SU-DHL-6 (cell line): Measurements from ENCODE around the gene MYO7A.

ENCODE experiments used
- H2AFZ ChIP-seq: fragments of 200-600 bp; sonication (generic); 2 replicates; pipeline ENCODE4 v1.6.1; 2014; ENCODE audit warnings: low read depth, mild to moderate bottlenecking, moderate library complexity, mixed read lengths, antibody characterized with exemption, low read length; ENCODE audit not compliant: severe bottlenecking
- H3F3A ChIP-seq: fragments of 200-600 bp; shearing (Covaris generic); 2 replicates; pipeline ENCODE4 v1.6.0; 2016; ENCODE audit warnings: antibody characterized with exemption, mild to moderate bottlenecking; ENCODE audit not compliant: insufficient read depth
- H3K27ac ChIP-seq: fragments of 200-600 bp; sonication (generic); 2 replicates; pipeline ENCODE4 v1.5.1; 2016; ENCODE audit warnings: low read depth, mild to moderate bottlenecking, low read length, moderate library complexity, mixed read lengths
- H3K27me3 ChIP-seq: fragments of 200-600 bp; sonication (generic), shearing (Covaris generic); 2 replicates; pipeline ENCODE4 v1.6.0; 2014; ENCODE audit warnings: mild to moderate bottlenecking, low read length
- H3K36me3 ChIP-seq: fragments of 200-600 bp; sonication (generic); 2 replicates; pipeline ENCODE4 v1.6.1; 2014; ENCODE audit warnings: mild to moderate bottlenecking, low read length, mixed read lengths
- H3K4me2 ChIP-seq: fragments of 300-600, 200-600 bp; shearing (Covaris generic), sonication (generic); 2 replicates; pipeline ENCODE4 v1.6.0; 2014; ENCODE audit warnings: low read length, low read depth, mild to moderate bottlenecking; ENCODE audit not compliant: poor library complexity, severe bottlenecking
- H3K4me3 ChIP-seq: fragments of 200-600 bp; sonication (generic); 2 replicates; pipeline ENCODE4 v1.5.1; 2014; ENCODE audit warnings: antibody characterized with exemption, low read length, mild to moderate bottlenecking, mixed read lengths; ENCODE audit not compliant: insufficient read depth, poor library complexity, severe bottlenecking
- H3K79me2 ChIP-seq: fragments of 200-600 bp; sonication (generic); 2 replicates; pipeline ENCODE4 v1.6.1; 2014; ENCODE audit warnings: mild to moderate bottlenecking, low read length, moderate library complexity; ENCODE audit not compliant: insufficient read depth
- H3K9ac ChIP-seq: fragments of 200-600 bp; sonication (generic); 2 replicates; pipeline ENCODE4 v1.7.0; 2014; ENCODE audit warnings: mild to moderate bottlenecking, low read length
- H3K9me2 ChIP-seq: fragments of 200-600 bp; sonication (generic); replicated peaks from 2 replicates; pipeline ENCODE4 v1.6.1; 2014; ENCODE audit warnings: low read length; ENCODE audit not compliant: insufficient read depth
- H3K9me3 ChIP-seq: fragments of 200-600 bp; sonication (generic); 2 replicates; pipeline ENCODE4 v1.6.1; 2014; ENCODE audit warnings: low read length, mixed read lengths; ENCODE audit not compliant: insufficient read depth
- H4K20me1 ChIP-seq: fragments of 200-600 bp; sonication (generic); 2 replicates; pipeline ENCODE4 v1.6.1; 2014; ENCODE audit warnings: low read depth, mild to moderate bottlenecking, antibody characterized with exemption, low read length, moderate library complexity, mixed read lengths
- CTCF ChIP-seq: fragments of 200-600 bp; sonication (generic); IDR thresholded peaks from one replicate; pipeline ENCODE4 v1.5.1; 2017; ENCODE audit warnings: antibody characterized with exemption, mild to moderate bottlenecking, low read length, moderate library complexity; ENCODE audit not compliant: insufficient read depth, poor library complexity, severe bottlenecking
- EZH2phosphoT487 ChIP-seq: fragments of 200-600 bp; sonication (generic), shearing (Covaris generic); conservative IDR thresholded peaks from 2 replicates; pipeline ENCODE4 v1.6.1; 2018; ENCODE audit warnings: mild to moderate bottlenecking, antibody characterized with exemption, low read length, moderate library complexity, mixed read lengths

Gene MYO7A

DNA sequence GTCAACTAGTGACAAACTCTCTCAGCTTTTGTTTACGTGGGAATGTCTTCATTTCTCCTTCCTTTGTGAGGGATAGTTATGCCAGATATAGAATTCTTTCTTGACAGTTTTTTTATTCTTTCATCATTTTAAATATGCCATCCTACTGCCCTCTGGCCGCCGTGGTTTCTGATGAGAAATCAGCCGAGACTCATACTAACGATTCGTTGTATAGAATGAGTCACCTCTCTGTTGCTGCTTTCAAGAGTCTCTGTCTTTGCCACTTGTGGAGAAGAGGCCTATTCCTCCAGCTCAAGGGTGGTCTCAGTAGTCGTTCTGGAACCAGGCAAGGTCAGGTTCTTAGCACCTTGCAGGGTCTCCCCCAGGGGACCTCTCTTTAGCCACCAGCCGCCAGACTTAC, 8.0 kb downstream of the MYO7A start:
- Histone ChIP-seq H2AFZ (no peak overlapping the region), H3K36me3 (no peaks in the 10 kb centered on the region), H3K9me2 (no peaks in the 10 kb centered on the region), H3K4me3 (no peak overlapping the region), H3K27me3 (no peaks in the 10 kb centered on the region), H3K27ac (no peak overlapping the region), H3F3A (no peaks in the 10 kb centered on the region), H3K9me3 (no peaks in the 10 kb centered on the region), H3K79me2 (no peaks in the 10 kb centered on the region), H3K9ac (no peak overlapping the region), H3K4me2 (no peak overlapping the region), H4K20me1 (no peaks in the 10 kb centered on the region)
- TF ChIP-seq CTCF: no peak
- no peak for TF ChIP-seq EZH2phosphoT487

DNA sequence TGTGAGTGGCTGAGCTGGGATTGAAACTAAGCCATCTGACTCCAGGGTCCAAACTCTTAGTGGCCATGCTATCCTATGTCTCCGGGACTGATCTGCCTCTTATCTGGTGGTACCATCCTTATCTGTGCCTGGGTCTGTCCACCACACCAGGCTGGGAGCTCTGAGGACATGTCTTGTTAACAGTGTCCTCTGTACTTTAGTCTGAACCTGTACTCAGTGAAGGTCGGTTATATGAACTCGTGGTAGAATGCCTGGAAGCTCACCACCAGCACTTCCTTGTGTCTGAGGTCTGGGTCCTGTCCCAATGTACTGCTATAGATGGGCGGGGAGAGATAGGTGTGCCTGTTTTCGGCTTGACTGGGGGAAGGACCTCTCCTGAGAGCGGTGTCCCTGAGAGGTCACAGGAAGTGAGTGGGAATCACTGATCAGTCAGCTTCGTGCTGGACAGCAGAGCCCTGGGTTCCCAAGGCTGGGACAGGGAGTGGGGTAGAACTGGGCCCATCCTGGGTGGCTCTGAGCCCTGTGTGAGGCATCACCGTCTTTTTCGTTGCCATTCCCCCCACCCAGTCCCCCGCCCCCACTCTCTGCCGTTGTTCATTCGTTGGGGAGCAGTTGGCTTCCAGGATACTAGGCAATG, 8.9 kb downstream of the MYO7A start:
- H3K27me3 ChIP-seq: no peaks in the 10 kb centered on the region
- H3K9ac ChIP-seq: no peak overlapping the region
- no peak overlapping the region for H3K4me3 ChIP-seq
- no peaks in the 10 kb centered on the region for H3K9me3 ChIP-seq
- no peaks in the 10 kb centered on the region for H3K9me2 ChIP-seq
- H4K20me1 ChIP-seq: no peaks in the 10 kb centered on the region
- H3F3A ChIP-seq: no peaks in the 10 kb centered on the region
- no peak overlapping the region for H3K4me2 ChIP-seq
- H3K79me2 ChIP-seq: no peaks in the 10 kb centered on the region
- TF ChIP-seq CTCF: no peak
- no peak for TF ChIP-seq EZH2phosphoT487
- no peak overlapping the region for H2AFZ ChIP-seq
- H3K36me3 ChIP-seq: no peaks in the 10 kb centered on the region
- H3K27ac ChIP-seq: no peak overlapping the region

- Histone ChIP-seq H3F3A (no peaks in the 10 kb centered on the region), H4K20me1 (no peaks in the 10 kb centered on the region), H3K27ac (no peak overlapping the region), H3K27me3 (no peaks in the 10 kb centered on the region), H3K9ac (no peak overlapping the region), H3K79me2 (no peaks in the 10 kb centered on the region), H3K4me2 (no peak overlapping the region), H2AFZ (no peak overlapping the region), H3K36me3 (no peaks in the 10 kb centered on the region), H3K9me3 (no peaks in the 10 kb centered on the region), H3K9me2 (no peaks in the 10 kb centered on the region), H3K4me3 (no peak overlapping the region)
- TF ChIP-seq CTCF (no peak), EZH2phosphoT487 (no peak)
Measured at GRCh38 chr11:77137421-77137820, 9.4 kb downstream of the MYO7A start.
